ENCODE data around the gene VAV1.
"Not testable (repeated sequence)": the region's sequence is repeated elsewhere in the genome, so short reads cannot be mapped to it uniquely, and the experiment has no call there.

Gene VAV1

GRCh38 chr19:6821639-6822310 lies 49.3 kb downstream of the VAV1 start:
- no peak for DNase-seq

- no peak for DNase-seq
Observed at GRCh38 chr19:6822311-6822670, 49.8 kb downstream of the VAV1 start.

- no peak for DNase-seq
Observed at GRCh38 chr19:6825076-6825774, 52.7 kb downstream of the VAV1 start.

GRCh38 chr19:6826281-6826920 lies 53.9 kb downstream of the VAV1 start:
- DNase-seq = no peak

GRCh38 chr19:6828306-6828697 lies 55.8 kb downstream of the VAV1 start:
- DNase-seq = no peak

- no peak for DNase-seq
Observed at GRCh38 chr19:6828698-6829633, 56.5 kb downstream of the VAV1 start.

- not testable (repeated sequence) for DNase-seq
Observed at GRCh38 chr19:6829829-6830228, 57.3 kb downstream of the VAV1 start.

- DNase-seq = not testable (repeated sequence)
Observed at GRCh38 chr19:6831084-6831483, 58.6 kb downstream of the VAV1 start.

GRCh38 chr19:6832412-6832811 lies 59.9 kb downstream of the VAV1 start:
- no peak for DNase-seq

- no peak for DNase-seq
Observed at GRCh38 chr19:6833166-6833790, 60.8 kb downstream of the VAV1 start.

- no peak for DNase-seq
Observed at GRCh38 chr19:6834433-6834832, 61.9 kb downstream of the VAV1 start.

- no peak for DNase-seq
Observed at GRCh38 chr19:6835501-6835900, 63.0 kb downstream of the VAV1 start.

GRCh38 chr19:6837525-6837924 lies 65.0 kb downstream of the VAV1 start:
- DNase-seq = no peak

- no peak for DNase-seq
Observed at GRCh38 chr19:6838062-6838655, 65.7 kb downstream of the VAV1 start.

GRCh38 chr19:6842871-6843607 lies 70.5 kb downstream of the VAV1 start:
- no peak for DNase-seq

- no peak for DNase-seq
Observed at GRCh38 chr19:6847828-6848200, 75.3 kb downstream of the VAV1 start.

GRCh38 chr19:6848986-6849385 lies 76.5 kb downstream of the VAV1 start:
- no peak for DNase-seq

- DNase-seq = no peak
Observed at GRCh38 chr19:6849876-6850275, 77.4 kb downstream of the VAV1 start.

- no peak for DNase-seq
Observed at GRCh38 chr19:6851359-6851758, 78.9 kb downstream of the VAV1 start.

GRCh38 chr19:6852001-6852400 lies 79.5 kb downstream of the VAV1 start:
- DNase-seq = no peak

GRCh38 chr19:6853868-6854267 lies 81.4 kb downstream of the VAV1 start:
- DNase-seq = no peak

GRCh38 chr19:6854758-6855157 lies 82.2 kb downstream of the VAV1 start:
- no peak for DNase-seq

All from T1000 (cell line).